ENCODE measurements around the gene COL15A1.

Gene COL15A1

GRCh38 chr9:99103054-99103895 lies 159.6 kb downstream of the COL15A1 start:
- in situ Hi-C loops (cut with MboI; ENCODE audit: low sequenced_read_pairs) = no loop called here

GRCh38 chr9:99103901-99104458 lies 160.3 kb downstream of the COL15A1 start:
- in situ Hi-C loops (cut with MboI; ENCODE audit: low sequenced_read_pairs) = no loop called here

GRCh38 chr9:99104459-99105151 lies 160.9 kb downstream of the COL15A1 start, which contains the start of gene TGFBR1:
Gene TGFBR1 (plus strand): TSS chr9:99105113. CDS start chr9:99105206, 93 bp downstream.
- in situ Hi-C loops (cut with MboI; ENCODE audit: low sequenced_read_pairs) = no loop called here

GRCh38 chr9:99105152-99106043 lies 161.7 kb downstream of the COL15A1 start:
- in situ Hi-C loops (cut with MboI; ENCODE audit: low sequenced_read_pairs) = no loop called here

GRCh38 chr9:99106044-99106375 lies 162.3 kb downstream of the COL15A1 start:
- in situ Hi-C loops (cut with MboI; ENCODE audit: low sequenced_read_pairs) = no loop called here

GRCh38 chr9:99107421-99107820 lies 163.7 kb downstream of the COL15A1 start:
- in situ Hi-C loops (cut with MboI; ENCODE audit: low sequenced_read_pairs) = no loop called here

- in situ Hi-C loops (cut with MboI; ENCODE audit: low sequenced_read_pairs) = no loop called here
Observed at GRCh38 chr9:99108131-99108530, 164.4 kb downstream of the COL15A1 start.

GRCh38 chr9:99109522-99109921 lies 165.8 kb downstream of the COL15A1 start:
- in situ Hi-C loops (cut with MboI; ENCODE audit: low sequenced_read_pairs) = no loop called here

- in situ Hi-C loops (cut with MboI; ENCODE audit: low sequenced_read_pairs) = no loop called here
Observed at GRCh38 chr9:99112750-99113413, 169.2 kb downstream of the COL15A1 start.

- in situ Hi-C loops (cut with MboI; ENCODE audit: low sequenced_read_pairs) = no loop called here
Observed at GRCh38 chr9:99113414-99114048, 169.8 kb downstream of the COL15A1 start.

GRCh38 chr9:99114049-99114440 lies 170.3 kb downstream of the COL15A1 start:
- in situ Hi-C loops (cut with MboI; ENCODE audit: low sequenced_read_pairs) = no loop called here

GRCh38 chr9:99114846-99115500 lies 171.3 kb downstream of the COL15A1 start:
- in situ Hi-C loops (cut with MboI; ENCODE audit: low sequenced_read_pairs) = no loop called here

- in situ Hi-C loops (cut with MboI; ENCODE audit: low sequenced_read_pairs) = no loop called here
Observed at GRCh38 chr9:99116003-99116411, 172.3 kb downstream of the COL15A1 start.

- in situ Hi-C loops (cut with MboI; ENCODE audit: low sequenced_read_pairs) = no loop called here
Observed at GRCh38 chr9:99118782-99119466, 175.2 kb downstream of the COL15A1 start.

- in situ Hi-C loops (cut with MboI; ENCODE audit: low sequenced_read_pairs) = no loop called here
Observed at GRCh38 chr9:99119976-99120655, 176.4 kb downstream of the COL15A1 start.

Data from HL-60/S4 treated with phorbol 12-myristate 13-acetate at 8.2 ng/mL for 4 days and 3 days (cell line).